Right lobe of liver (tissue), 4 donors: ENCODE data around the gene PPP1R15B.

Experiments
- POLR2A ChIP-seq: fragments of 450-650 bp; IDR thresholded peaks from one replicate; pipeline ENCODE4 v1.6.1; 2017; ENCODE audit warnings: antibody characterized with exemption, mild to moderate bottlenecking
- TF ChIP-seq, protein P1 (sequence below), 4 donors: fragments of 200-600 bp in 3 of 4; fragments of 450-650 bp in 1 of 4; IDR thresholded peaks; one replicate each; pipeline versions ENCODE4 v1.5.1 to v1.8.0; 2016 to 2022; ENCODE audit warnings: antibody characterized with exemption in 4 of 4, mild to moderate bottlenecking in 2 of 4
- donor health status: DM: no; HTN: no; CAD: no.
- donor health status: DM: no; HTN: no; CAD: no.
- donor health status: DM: no; HTN: yes; CAD: no.

DNA sequence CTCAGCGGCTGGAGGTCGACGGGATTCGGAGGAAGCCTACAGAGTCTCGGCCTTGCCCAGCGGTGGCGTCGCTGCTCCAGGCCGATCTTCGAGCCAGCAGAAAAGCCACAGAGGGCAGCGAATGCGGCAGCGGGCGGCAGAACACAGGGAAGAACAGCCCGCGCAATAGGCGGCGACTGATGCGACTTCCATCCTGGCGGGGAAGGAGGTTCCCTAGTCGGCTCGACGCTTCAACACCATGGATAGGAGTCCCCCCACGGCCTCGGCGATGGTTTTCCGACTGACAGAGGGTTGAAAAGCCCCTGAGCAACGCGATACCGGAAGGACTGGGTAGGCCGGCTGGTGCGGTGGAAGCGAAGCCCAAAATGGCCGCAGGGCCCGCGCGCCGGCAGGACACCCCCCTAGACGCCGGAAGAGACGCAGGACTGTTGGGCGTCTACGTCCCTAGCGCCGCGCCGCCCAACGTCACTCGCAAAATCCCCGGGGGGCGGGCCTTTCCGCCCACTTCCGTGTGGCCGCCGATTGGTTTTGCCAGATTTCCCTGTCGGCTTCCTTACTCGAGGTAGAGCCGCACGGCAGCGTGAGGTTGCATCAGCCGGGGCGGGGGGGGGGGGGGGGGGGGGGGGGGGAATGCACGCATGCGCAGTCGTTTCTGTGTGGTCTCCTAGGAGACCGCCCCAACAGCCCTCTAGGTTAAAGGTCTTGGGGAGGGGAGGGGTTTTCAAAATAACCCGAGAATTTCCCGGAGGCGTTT lies at the start of gene PPP1R15B:
- TF ChIP-seq POLR2A, result peak; percentile 97
- TF ChIP-seq, protein P1, sequence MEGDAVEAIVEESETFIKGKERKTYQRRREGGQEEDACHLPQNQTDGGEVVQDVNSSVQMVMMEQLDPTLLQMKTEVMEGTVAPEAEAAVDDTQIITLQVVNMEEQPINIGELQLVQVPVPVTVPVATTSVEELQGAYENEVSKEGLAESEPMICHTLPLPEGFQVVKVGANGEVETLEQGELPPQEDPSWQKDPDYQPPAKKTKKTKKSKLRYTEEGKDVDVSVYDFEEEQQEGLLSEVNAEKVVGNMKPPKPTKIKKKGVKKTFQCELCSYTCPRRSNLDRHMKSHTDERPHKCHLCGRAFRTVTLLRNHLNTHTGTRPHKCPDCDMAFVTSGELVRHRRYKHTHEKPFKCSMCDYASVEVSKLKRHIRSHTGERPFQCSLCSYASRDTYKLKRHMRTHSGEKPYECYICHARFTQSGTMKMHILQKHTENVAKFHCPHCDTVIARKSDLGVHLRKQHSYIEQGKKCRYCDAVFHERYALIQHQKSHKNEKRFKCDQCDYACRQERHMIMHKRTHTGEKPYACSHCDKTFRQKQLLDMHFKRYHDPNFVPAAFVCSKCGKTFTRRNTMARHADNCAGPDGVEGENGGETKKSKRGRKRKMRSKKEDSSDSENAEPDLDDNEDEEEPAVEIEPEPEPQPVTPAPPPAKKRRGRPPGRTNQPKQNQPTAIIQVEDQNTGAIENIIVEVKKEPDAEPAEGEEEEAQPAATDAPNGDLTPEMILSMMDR (IDR thresholded peaks at IDR 0.05), result no peak
